Measurements from ENCODE around the gene CAMTA1.

DNA sequence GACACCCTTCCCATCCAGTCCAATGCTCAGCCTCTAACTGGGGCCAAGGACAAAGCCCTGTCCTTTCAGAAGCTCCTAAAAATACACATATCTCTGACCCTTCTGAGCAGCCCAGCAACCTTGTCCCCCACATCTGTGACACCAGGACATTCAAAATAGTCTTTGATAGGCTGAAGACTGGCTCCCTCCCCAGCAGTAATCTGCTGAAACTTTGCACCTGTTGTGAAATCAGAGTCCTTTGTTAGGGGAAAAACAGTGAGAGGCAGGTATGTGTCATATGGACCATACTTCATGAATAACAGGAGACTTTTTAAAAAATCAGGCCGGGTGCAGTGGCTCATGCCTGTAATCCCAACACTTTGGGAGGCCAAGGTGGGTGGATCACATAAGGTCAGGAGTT lies 903.4 kb downstream of the CAMTA1 start:
- TF ChIP-seq L3MBTL2 (conservative IDR thresholded peaks at IDR 0.05) (no peak), NFRKB (IDR thresholded peaks at IDR 0.05) (no peak), ARNT (IDR thresholded peaks at IDR 0.05) (no peak), HDGF (IDR thresholded peaks at IDR 0.05; ENCODE audit: borderline replicate concordance) (no peak), FOXA1 (IDR thresholded peaks at IDR 0.05) (no peak), TARDBP (IDR thresholded peaks at IDR 0.05) (no peak), CTBP1 (IDR thresholded peaks at IDR 0.05; ENCODE audit: borderline replicate concordance) (no peak), ELF4 (IDR thresholded peaks at IDR 0.05) (no peak), BHLHE40 (IDR thresholded peaks at IDR 0.05; ENCODE audit: borderline replicate concordance) (no peak), FOXK2 (IDR thresholded peaks at IDR 0.05) (no peak), SP1 (IDR thresholded peaks at IDR 0.05) (no peak), SUZ12 (IDR thresholded peaks at IDR 0.05) (no peak), ZNF384 (IDR thresholded peaks at IDR 0.05) (no peak)
- TF ChIP-seq, protein P1, sequence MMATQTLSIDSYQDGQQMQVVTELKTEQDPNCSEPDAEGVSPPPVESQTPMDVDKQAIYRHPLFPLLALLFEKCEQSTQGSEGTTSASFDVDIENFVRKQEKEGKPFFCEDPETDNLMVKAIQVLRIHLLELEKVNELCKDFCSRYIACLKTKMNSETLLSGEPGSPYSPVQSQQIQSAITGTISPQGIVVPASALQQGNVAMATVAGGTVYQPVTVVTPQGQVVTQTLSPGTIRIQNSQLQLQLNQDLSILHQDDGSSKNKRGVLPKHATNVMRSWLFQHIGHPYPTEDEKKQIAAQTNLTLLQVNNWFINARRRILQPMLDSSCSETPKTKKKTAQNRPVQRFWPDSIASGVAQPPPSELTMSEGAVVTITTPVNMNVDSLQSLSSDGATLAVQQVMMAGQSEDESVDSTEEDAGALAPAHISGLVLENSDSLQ (IDR thresholded peaks at IDR 0.05) = no peak
